HG02798 (cell line): ENCODE data around the gene PPP1CA.
"Not testable (repeated sequence)": the region's sequence is repeated elsewhere in the genome, so short reads cannot be mapped to it uniquely, and the experiment has no call there.

Experiments
- ATAC-seq: cut with Tn5 transposase; IDR thresholded peaks from one replicate; pipeline ENCODE4 v1.9.1; 2021; ENCODE audit warnings: mild to moderate bottlenecking; ENCODE audit not compliant: unreplicated experiment, poor library complexity

PPP1CA gene

DNA sequence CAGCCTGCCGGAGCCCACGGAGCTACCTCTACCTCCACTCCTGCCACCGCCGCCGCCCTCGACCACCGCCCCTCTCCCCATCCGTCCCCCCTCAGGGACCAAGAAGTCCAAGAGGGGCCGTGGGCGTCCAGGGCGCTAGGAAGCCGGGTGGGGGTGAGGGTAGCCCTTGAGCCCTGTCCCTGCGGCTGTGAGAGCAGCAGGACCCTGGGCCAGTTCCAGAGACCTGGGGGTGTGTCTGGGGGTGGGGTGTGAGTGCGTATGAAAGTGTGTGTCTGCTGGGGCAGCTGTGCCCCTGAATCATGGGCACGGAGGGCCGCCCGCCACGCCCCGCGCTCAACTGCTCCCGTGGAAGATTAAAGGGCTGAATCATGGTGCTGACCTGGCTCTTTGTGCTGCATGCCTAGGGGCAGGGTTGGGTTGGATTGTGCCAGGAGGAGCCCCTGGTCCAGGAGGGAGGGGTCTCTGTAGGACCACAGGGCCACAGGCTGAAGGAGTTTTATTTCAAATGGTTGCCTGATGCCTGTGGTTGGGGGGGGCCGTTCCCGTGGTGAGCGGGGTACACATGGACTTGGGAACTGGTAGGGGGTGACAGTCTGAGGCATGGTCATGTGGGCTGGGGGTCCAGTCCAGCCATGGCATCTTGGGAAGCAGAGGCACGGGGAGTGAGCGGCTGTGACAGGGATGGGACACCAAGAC is 33.5 kb upstream of the PPP1CA start:
- ATAC-seq, result no peak

DNA sequence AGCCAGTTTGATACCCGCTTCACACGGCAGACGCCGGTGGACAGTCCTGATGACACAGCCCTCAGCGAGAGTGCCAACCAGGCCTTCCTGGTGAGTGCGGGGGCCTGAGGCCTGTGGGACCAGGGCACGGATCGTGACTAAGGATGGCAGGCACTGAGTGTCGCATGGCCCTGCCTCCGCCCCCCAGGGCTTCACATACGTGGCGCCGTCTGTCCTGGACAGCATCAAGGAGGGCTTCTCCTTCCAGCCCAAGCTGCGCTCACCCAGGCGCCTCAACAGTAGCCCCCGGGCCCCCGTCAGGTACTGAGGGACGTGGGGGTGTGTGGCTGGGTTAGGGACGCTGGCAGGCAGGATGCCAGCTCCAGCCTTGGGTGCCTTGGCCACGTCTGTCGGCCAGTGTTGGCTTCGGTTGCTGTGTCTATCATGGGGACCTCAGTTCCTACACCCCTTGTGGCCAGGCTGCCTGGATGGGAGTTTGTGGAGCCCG is 32.8 kb upstream of the PPP1CA start:
- ATAC-seq, result no peak

DNA sequence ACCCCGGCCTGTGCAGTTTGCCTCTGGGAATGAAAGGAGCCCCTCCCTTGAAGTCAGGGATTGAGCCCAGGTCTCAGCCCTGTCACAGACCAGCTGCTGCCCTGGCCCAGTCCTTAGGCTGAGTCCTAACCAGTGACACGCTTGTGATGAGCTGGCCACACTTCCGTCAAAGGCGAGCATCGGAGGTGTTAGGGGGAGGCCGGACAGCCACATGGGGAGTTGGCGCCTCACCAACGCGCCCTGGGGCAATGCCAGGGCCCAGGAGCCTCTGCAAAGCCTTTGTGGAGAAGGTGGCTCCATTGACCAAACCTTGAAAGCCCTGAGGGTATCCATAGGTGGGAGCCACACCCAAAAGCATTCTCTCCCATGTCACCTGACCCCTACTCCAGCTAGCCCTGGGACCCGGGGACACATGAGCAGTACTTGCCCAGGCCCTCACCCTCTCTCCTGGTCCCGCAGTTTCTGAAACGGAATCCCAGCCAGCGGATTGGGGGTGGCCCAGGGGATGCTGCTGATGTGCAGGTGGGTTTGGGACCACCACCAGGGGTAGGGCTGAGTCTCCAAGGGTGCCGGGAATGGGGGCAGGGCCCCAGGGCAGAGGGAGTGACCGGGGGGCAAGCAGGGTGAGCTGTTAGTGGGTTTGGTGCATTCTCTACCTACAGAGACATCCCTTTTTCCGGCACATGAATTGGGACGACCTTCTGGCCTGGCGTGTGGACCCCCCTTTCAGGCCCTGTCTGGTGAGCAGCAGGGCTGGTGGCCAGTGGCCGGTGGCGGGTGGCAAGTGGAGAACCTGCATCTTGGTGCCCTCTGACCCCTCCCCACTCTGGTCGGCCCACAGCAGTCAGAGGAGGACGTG is 32.1 kb upstream of the PPP1CA start:
- ATAC-seq, result no peak

DNA sequence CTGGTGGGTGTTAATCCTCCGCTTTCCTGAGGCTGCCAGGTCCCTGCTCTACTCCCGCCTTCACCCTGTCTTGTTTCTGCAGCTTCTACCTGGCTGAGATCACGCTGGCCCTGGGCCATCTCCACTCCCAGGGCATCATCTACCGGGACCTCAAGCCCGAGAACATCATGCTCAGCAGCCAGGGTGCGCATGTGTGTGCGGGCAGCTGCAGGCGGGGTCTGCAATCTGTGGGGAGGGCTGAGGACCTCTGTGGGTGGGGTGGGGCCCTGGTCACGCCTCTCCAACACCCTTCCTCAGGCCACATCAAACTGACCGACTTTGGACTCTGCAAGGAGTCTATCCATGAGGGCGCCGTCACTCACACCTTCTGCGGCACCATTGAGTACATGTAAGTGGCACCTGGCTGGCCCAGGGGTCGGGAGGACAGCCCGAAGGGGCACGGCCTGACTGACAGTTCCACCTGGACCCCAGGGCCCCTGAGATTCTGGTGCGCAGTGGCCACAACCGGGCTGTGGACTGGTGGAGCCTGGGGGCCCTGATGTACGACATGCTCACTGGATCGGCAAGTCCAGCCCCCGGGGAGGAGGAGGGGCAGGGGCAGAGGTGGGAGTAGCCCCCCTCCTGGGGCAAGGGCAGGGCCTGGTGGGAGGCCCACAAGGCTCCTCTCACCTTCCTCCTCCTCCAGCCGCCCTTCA is 31.1 kb upstream of the PPP1CA start:
- ATAC-seq, result no peak

DNA sequence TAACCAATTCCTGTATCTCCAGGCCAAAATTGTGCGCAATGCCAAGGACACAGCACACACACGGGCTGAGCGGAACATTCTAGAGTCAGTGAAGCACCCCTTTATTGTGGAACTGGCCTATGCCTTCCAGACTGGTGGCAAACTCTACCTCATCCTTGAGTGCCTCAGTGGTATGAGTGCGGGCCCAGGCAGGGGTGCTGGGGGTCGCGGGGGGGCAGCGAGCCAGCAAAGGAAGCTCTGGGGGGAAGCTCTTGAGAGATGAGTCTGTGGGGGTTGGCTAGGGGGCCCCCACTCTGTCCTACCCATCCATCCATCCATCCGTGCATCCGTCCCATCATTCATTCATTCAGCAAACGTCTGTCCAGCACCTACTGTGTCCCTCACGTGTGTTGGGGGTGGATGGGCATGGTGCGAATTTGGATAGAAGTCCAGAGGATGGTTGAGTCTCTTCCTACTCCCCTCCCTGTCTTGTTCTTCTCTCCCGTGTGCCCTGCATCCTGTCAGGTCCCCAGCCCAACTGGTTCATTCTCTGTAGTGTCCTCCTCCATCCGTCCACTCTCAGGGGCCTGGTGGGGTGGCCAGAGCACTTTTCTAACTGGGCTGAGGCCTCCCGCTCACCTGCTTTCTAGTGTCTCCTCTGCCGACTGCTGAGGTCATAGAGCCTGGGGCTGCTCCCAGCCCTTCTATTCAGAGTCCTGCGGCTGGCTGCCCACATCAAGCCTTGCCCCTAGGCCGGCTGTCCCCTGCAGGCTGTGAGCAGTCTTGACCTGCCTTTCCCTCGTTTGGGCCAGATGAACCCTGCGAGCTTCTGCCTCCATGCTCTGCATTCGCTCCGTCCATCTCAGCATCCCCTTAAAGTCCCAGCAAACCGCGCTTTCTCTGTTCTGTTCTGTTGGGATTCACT is 29.9 kb upstream of the PPP1CA start:
- ATAC-seq, result no peak

DNA sequence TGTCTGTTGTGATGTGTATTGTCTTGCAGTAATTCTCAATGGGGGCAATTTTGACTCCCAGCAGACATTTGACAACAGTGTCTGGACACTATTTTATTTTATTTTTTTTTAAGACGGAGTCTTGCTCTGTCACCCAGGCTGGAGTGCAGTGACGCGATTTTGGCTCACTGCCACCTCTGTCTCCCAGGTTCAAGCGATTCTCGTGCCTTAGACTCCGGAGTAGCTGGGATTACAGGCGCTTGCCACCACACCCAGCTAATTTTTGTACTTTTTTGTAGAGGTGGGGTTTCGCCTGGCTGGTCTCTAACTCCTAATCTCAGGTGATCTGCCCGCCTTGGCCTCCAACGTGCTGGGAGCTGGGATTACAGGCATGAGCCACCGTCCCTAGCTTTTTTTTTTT is 28.1 kb upstream of the PPP1CA start:
- ATAC-seq, result no peak

DNA sequence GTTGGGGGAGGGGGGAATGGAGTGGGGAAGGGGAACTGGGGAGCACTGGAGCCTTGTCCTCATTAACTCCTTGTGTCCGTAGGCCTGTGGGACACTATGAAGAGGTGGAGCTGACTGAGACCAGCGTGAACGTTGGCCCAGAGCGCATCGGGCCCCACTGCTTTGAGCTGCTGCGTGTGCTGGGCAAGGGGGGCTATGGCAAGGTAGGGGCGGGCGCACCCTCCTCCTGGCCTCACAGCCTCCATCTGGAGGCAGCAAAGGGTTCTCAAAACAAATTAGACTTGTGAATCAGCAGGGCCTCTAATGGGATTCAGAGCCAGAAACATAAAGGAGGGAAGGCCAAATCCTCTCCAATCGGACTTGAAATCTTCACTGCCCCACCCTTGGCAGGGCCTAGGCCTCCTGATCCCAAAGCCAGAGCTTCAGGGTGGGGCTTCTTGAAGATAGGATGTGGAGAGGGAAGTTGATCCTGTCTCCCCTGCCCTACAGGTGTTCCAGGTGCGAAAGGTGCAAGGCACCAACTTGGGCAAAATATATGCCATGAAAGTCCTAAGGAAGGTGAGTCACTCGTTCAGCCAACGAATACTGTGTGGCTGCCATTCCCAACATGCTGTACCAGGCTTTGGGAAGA is 27.5 kb upstream of the PPP1CA start:
- ATAC-seq, result no peak

DNA sequence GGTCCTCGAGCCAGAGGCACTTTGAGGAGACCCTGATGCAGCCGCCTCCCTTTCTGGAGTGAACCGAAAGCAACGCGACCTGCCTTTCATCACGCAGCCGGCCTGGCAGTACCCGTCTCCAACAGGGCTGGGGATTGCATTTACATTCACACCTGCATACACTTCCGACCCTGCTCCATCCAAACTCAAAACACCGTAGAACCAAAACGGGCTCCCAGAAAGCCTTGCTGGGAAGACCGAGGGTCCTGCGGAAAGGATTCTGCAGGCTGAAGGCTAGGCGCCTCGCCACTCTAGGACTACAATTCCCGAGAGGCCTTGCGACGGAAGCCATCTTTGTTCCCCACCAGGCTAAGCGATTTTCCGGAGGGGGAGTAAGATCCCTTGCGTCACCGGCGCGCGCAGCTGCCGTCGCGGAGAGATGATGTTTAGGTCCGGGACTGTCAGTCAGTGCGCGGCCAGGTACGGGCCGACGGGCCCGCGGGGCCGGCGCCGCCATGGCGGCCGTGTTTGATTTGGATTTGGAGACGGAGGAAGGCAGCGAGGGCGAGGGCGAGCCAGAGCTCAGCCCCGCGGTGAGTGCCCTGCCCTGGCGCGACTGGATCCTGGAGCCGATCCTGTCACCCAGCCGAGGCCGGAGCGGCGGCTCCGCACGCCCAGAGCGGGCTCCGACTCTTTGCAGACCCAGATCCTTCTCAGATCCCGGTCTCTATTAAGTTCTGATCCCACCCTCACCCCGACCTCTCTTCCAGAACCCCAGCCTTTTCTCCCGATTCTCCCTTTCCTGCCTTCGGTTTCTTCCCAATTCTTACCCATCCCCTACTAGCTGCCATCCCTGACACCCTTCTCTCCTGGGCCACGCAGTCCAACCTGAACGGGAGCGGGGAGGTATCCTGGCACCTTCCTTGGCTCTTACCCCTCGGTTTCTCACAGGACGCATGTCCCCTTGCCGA is 26.7 kb upstream of the PPP1CA start, which contains the start of gene RPS6KB2:
RPS6KB2 (plus strand) TSS at position 443 of the 950 bp plus-strand sequence; CDS start at position 495, 52 bp downstream.
- peak; percentile 91 for ATAC-seq

DNA sequence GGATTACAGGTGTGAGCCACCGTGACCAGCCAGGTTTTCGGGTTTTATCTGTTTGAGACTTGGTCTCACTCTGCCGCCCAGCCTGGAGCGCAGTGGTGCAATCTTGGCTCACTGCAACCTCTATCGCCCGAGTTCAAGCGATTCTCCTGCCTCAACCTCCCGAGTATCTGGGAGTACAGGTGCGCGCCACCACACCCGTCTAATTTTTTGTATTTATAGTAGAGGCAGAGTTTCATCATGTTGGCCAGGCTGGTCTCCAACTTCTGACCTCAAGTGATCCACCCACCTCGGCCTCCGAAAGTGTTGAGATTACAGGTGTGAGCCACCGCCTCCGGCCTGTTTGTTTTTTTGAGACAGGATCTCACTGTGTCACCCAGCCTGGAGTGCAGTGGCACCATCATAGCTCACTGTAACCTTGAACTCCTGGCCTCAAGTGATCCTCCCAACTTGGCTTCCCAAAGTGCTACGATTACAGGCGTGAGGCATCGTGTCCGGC is 25.8 kb upstream of the PPP1CA start:
- not testable (repeated sequence) for ATAC-seq

DNA sequence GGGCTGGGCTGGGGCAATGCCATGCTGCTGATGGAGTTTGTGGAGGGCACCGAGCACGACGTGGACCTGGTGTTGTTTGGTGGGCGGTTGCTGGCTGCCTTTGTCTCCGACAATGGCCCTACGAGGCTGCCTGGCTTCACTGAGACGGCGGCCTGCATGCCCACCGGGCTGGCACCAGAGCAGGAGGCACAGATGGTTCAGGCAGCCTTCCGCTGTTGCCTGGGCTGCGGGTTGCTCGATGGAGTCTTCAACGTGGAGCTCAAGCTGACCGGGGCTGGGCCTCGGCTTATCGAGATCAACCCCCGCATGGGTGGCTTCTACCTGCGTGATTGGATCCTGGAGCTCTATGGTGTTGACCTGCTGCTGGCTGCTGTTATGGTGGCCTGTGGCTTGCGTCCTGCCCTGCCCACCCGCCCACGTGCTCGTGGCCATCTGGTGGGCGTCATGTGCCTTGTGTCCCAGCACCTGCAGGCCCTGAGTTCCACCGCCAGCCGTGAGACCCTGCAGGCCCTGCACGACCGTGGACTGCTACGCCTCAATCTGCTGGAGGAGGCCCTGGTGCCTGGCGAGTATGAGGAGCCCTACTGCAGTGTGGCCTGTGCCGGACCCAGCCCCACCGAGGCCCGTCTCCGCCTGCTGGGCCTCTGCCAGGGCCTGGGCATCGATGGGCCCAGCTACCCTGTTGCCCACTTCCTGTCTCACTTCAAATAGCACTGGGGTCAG is 22.4 kb upstream of the PPP1CA start:
- ATAC-seq, result no peak

DNA sequence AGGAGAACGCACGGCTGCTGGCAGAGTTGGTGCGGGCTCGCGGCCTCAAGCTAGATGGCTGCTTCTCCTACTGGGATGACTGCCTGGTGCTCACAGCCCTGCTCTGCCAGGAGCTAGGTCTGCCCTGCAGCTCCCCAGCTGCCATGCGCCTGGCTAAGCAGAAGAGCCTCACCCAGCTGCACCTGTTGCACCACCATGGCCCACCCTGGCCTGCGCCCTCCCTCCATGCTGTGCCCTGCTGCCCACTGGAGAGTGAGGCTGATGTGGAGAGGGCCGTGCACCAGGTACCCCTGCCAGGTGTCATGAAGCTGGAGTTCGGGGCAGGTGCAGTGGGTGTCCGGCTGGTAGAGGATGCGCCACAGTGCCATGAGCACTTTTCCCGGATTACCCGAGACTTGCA is 21.8 kb upstream of the PPP1CA start:
- no peak for ATAC-seq

DNA sequence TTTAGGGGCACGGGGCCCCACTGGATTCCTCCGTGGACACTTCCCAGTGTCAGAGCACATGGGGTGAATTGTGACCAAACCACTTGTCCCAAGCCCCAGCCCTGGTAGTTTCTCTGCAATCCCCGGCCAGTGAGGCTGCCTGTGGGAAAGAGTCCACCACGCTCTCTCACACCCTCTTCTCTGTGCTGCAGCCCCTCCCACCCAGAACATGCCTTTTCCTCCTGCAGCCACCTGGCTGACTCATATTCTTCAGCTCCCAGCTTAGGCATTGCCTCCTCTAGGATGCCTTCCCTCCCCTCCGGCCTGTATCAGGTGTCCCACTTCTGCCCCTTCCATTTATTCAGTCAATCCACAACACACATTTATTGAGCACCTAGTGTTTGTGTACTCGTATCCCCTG is 21.2 kb upstream of the PPP1CA start:
- no peak for ATAC-seq

DNA sequence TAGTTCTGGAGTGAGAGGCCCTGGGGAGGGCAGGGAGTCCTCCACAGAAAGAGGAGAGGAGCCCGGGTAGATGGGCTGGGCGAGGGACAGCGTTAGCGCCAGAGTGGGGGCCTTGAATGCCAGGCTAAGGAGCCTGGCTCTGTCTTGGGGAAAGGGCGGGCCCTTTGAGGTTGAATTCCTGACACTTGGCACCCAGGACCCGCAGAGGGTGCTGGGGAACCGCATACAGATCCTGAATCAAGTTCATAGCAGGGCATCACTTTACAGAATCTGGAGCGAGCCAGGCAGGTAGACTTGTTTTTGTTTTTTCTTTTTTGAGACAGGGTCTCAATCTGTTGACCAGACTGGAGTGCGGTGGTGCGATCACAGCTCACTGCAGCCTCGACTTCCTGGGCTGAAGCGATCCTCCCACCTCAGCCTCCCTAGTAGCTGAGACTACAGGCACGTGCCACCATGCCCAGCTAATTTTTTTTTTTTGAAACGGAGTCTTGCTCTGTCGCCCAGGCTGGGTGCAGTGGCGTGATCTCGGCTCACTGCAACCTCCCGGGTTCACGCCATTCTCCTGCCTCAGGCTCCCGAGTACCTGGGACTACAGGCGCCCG is 19.9 kb upstream of the PPP1CA start:
- no peak for ATAC-seq

DNA sequence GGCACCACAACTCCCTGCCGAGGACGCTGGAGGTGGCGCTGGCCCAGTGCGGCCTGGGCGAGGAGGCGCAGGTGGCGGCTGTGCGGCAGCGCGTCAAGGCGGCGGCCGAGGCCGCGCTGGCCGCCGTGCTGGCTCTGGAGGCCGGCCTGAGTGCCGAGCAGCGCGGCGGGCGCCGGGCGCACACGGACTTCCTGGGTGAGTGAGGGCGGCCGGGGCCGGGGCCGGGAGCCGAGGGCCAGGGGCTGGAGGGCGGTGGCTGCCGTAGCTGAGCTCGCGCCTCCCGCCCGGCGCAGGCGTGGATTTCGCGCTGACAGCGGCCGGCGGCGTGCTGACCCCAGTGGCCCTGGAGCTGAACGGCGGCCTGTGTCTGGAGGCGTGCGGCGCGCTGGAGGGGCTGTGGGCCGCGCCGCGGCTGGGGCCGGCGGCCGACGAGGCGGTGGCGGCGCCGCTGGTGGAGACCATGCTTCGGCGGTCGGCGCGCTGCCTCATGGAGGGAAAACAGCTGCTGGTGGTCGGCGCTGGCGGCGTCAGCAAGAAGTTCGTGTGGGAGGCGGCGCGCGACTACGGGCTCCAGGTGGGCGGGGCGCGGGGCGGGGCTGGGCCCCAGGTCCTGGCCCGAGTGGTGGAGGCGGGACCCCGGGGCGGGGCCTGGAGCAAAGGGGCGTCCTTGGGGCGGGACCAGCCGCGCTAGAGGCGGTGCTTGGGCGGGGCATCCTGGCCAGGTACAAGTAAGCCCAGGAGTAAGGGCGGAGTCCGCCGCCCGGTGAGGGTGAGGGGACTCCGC is 19.2 kb upstream of the PPP1CA start:
- ATAC-seq, result peak; percentile 90

DNA sequence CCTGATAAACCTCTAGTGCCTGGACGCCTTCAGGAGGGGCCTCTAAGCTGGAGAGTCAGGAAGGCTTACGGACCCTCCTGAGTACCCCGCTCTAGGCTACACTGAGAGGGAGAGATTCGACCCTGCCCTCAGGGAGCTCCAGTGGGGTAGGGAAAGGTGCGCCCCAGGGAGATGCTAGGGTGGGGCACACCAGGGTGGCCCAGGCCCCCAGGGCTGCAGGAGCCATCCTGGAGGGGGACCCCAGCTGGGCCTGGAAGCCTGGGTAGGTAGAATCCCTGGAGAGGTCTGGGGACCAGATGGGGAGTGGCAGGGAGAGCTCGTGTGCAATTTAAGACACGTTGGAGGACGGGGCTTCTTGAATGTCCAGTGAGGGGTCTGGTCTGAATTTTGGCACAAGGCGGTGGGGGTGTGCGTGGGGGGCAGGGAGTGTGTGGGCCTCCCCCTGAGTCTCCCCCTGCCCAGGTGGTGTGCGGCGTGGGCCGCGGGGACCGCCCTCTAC is 18.5 kb upstream of the PPP1CA start:
- no peak for ATAC-seq
